Astrocyte (in vitro differentiated cells and primary cell): ENCODE results near the gene HEMK1. TPM values are rescaled to one million over a fixed set of nuclear protein-coding genes. Genes with fewer than 3 reads are reported as not detected.

Experiments
- DNase-seq: peaks from one replicate; pipeline ENCODE4 v3.0.0-alpha.2; 2010; ENCODE audit warnings: low read depth
- FAIRE-seq: peaks from 2 replicates; lab custom pipeline; 2011; peaks lifted over from hg19 to GRCh38; lab: Jason Lieb, UNC
- H2AFZ ChIP-seq: 2 replicates; pipeline ENCODE4 v1.6.0; 2012; ENCODE audit warnings: low read depth, low read length, inconsistent platforms
- H3K27ac ChIP-seq: 2 replicates; pipeline ENCODE4 v1.5.1; 2011; ENCODE audit warnings: low read depth, low read length, inconsistent platforms
- H3K27me3 ChIP-seq: 2 replicates; pipeline ENCODE4 v1.6.0; 2011; ENCODE audit warnings: low read length, inconsistent platforms; ENCODE audit not compliant: insufficient read depth
- H3K36me3 ChIP-seq: 2 replicates; pipeline ENCODE4 v1.5.1; 2011; ENCODE audit warnings: low read length, inconsistent platforms; ENCODE audit not compliant: insufficient read depth
- H3K4me1 ChIP-seq: 2 replicates; pipeline ENCODE4 v1.5.1; 2011; ENCODE audit warnings: low read length, inconsistent platforms; ENCODE audit not compliant: insufficient read depth
- H3K4me2 ChIP-seq: 2 replicates; pipeline ENCODE4 v1.6.0; 2012; ENCODE audit warnings: low read length, inconsistent platforms
- H3K4me3 ChIP-seq: 2 replicates; pipeline ENCODE4 v1.5.1; 2011; ENCODE audit warnings: low read depth, mild to moderate bottlenecking, low read length, inconsistent platforms; ENCODE audit not compliant: insufficient read depth
- H3K79me2 ChIP-seq: 2 replicates; pipeline ENCODE4 v1.6.0; 2012; ENCODE audit warnings: mild to moderate bottlenecking, low read length, inconsistent platforms; ENCODE audit not compliant: insufficient read depth
- H3K9ac ChIP-seq: 2 replicates; pipeline ENCODE4 v1.6.0; 2012; ENCODE audit warnings: mild to moderate bottlenecking, low read length, inconsistent platforms
- H3K9me3 ChIP-seq: 2 replicates; pipeline ENCODE4 v1.5.1; 2012; ENCODE audit warnings: low read depth, mild to moderate bottlenecking, low read length, inconsistent platforms; ENCODE audit not compliant: insufficient read depth
- H4K20me1 ChIP-seq: 2 replicates; pipeline ENCODE4 v1.6.0; 2012; ENCODE audit warnings: low read length, inconsistent platforms; ENCODE audit not compliant: insufficient read depth
- H3K27ac Mint-ChIP-seq: one replicate; pipeline ENCODE4 v1.8.0; 2021; ENCODE audit warnings: mild to moderate bottlenecking, mixed read lengths; ENCODE audit not compliant: unreplicated experiment
- H3K27me3 Mint-ChIP-seq: one replicate; pipeline ENCODE4 v1.8.0; 2021; ENCODE audit warnings: low read depth, mixed read lengths; ENCODE audit not compliant: unreplicated experiment
- H3K36me3 Mint-ChIP-seq: one replicate; pipeline ENCODE4 v1.8.0; 2021; ENCODE audit warnings: low read depth, mixed read lengths; ENCODE audit not compliant: unreplicated experiment
- H3K4me1 Mint-ChIP-seq: one replicate; pipeline ENCODE4 v1.8.0; 2021; ENCODE audit warnings: low read depth, mixed read lengths; ENCODE audit not compliant: unreplicated experiment
- H3K4me3 Mint-ChIP-seq: one replicate; pipeline ENCODE4 v1.8.0; 2021; ENCODE audit warnings: mild to moderate bottlenecking, moderate library complexity, mixed read lengths; ENCODE audit not compliant: unreplicated experiment
- H3K9me3 Mint-ChIP-seq: one replicate; pipeline ENCODE4 v1.8.0; 2021; ENCODE audit warnings: mild to moderate bottlenecking, mixed read lengths; ENCODE audit not compliant: unreplicated experiment
- CTCF ChIP-seq: IDR thresholded peaks from 2 replicates; pipeline ENCODE4 v1.5.1; 2011; ENCODE audit warnings: low read depth, mild to moderate bottlenecking, inconsistent platforms, low read length, moderate library complexity; ENCODE audit not compliant: insufficient read depth
- EZH2 ChIP-seq: IDR thresholded peaks from 2 replicates; pipeline ENCODE4 v1.6.1; 2012; ENCODE audit warnings: mild to moderate bottlenecking, low read length, inconsistent platforms; ENCODE audit not compliant: insufficient read depth
- total RNA-seq: library from RNA; stranded (reverse); gene quantifications from 2 replicates; pipeline ENCODE4 v1.2.1, GENCODE V29; 2021

HEMK1 gene
- total RNA-seq, 1 donor from 2014 or later, result 13.6 TPM

- no peaks in the 10 kb centered on the region for H3K36me3 ChIP-seq
- H3K36me3 Mint-ChIP-seq, result no peaks in the 10 kb centered on the region
- H3K4me1 ChIP-seq, result no peaks in the 10 kb centered on the region
- no peak overlapping the region for H3K4me3 Mint-ChIP-seq
- no peak overlapping the region for H3K9ac ChIP-seq
- H3K4me3 ChIP-seq, result no peak overlapping the region
- H2AFZ ChIP-seq, result no peak overlapping the region
- FAIRE-seq (no peak), DNase-seq (no peak)
- H3K4me1 Mint-ChIP-seq, result no peaks in the 10 kb centered on the region
- no peak overlapping the region for H3K4me2 ChIP-seq
- no peaks in the 10 kb centered on the region for H3K9me3 ChIP-seq
- TF ChIP-seq CTCF (no peak), EZH2 (no peak)
- no peak overlapping the region for H3K27ac Mint-ChIP-seq
- H3K27me3 Mint-ChIP-seq, result peaks cover 34% of the 10 kb centered on the region
- H3K79me2 ChIP-seq, result no peaks in the 10 kb centered on the region
- H3K9me3 Mint-ChIP-seq, result no peaks in the 10 kb centered on the region
- H4K20me1 ChIP-seq, result no peaks in the 10 kb centered on the region
- peaks cover 5% of the 10 kb centered on the region for H3K27me3 ChIP-seq
- H3K27ac ChIP-seq, result no peak overlapping the region
Measured at GRCh38 chr3:50551681-50552435, 17.5 kb upstream of the HEMK1 start.

- no peaks in the 10 kb centered on the region for H3K9me3 Mint-ChIP-seq
- H3K4me3 Mint-ChIP-seq, result no peak overlapping the region
- no peak overlapping the region for H3K4me2 ChIP-seq
- no peaks in the 10 kb centered on the region for H3K36me3 ChIP-seq
- no peak overlapping the region for H3K27ac Mint-ChIP-seq
- H3K4me1 Mint-ChIP-seq, result no peaks in the 10 kb centered on the region
- TF ChIP-seq EZH2, result no peak
- no peak for TF ChIP-seq CTCF
- H2AFZ ChIP-seq, result no peak overlapping the region
- no peak overlapping the region for H3K4me3 ChIP-seq
- no peaks in the 10 kb centered on the region for H3K36me3 Mint-ChIP-seq
- H3K27me3 Mint-ChIP-seq, result peaks cover 39% of the 10 kb centered on the region
- no peak overlapping the region for H3K9ac ChIP-seq
- peaks cover 5% of the 10 kb centered on the region for H3K27me3 ChIP-seq
- no peak overlapping the region for H3K27ac ChIP-seq
- H3K4me1 ChIP-seq, result no peaks in the 10 kb centered on the region
- no peaks in the 10 kb centered on the region for H3K79me2 ChIP-seq
- DNase-seq, result no peak
- no peak for FAIRE-seq
- H4K20me1 ChIP-seq, result no peaks in the 10 kb centered on the region
- no peaks in the 10 kb centered on the region for H3K9me3 ChIP-seq
Measured at GRCh38 chr3:50552598-50552997, 16.7 kb upstream of the HEMK1 start.

GRCh38 chr3:50554553-50554952 is 14.8 kb upstream of the HEMK1 start:
- no peaks in the 10 kb centered on the region for H4K20me1 ChIP-seq
- Mint-ChIP-seq H3K27me3 (peaks cover 53% of the 10 kb centered on the region), H3K9me3 (no peaks in the 10 kb centered on the region), H3K4me1 (no peaks in the 10 kb centered on the region), H3K27ac (no peak overlapping the region), H3K4me3 (no peak overlapping the region), H3K36me3 (peaks cover 5% of the 10 kb centered on the region)
- H3K79me2 ChIP-seq, result no peaks in the 10 kb centered on the region
- no peak for DNase-seq
- no peak overlapping the region for H3K9ac ChIP-seq
- H3K4me3 ChIP-seq, result no peak overlapping the region
- TF ChIP-seq CTCF (no peak), EZH2 (no peak)
- no peak overlapping the region for H2AFZ ChIP-seq
- no peak overlapping the region for H3K27ac ChIP-seq
- no peak for FAIRE-seq
- no peaks in the 10 kb centered on the region for H3K9me3 ChIP-seq
- H3K4me1 ChIP-seq, result no peaks in the 10 kb centered on the region
- H3K4me2 ChIP-seq, result no peak overlapping the region
- peaks cover 8% of the 10 kb centered on the region for H3K27me3 ChIP-seq
- H3K36me3 ChIP-seq, result no peaks in the 10 kb centered on the region
